Jurkat, Clone E6-1 (cell line): ENCODE data around the gene AQP12B.

Source experiments
- DNase-seq: peaks from one replicate; pipeline ENCODE4 v3.0.0-alpha.2; 2011; ENCODE audit warnings: low read depth, low spot score
- H3K4me3 ChIP-seq: 2 replicates; pipeline ENCODE4 v1.5.1; 2011; ENCODE audit warnings: mild to moderate bottlenecking, low read length, control low read depth, moderate library complexity

AQP12B gene

DNA sequence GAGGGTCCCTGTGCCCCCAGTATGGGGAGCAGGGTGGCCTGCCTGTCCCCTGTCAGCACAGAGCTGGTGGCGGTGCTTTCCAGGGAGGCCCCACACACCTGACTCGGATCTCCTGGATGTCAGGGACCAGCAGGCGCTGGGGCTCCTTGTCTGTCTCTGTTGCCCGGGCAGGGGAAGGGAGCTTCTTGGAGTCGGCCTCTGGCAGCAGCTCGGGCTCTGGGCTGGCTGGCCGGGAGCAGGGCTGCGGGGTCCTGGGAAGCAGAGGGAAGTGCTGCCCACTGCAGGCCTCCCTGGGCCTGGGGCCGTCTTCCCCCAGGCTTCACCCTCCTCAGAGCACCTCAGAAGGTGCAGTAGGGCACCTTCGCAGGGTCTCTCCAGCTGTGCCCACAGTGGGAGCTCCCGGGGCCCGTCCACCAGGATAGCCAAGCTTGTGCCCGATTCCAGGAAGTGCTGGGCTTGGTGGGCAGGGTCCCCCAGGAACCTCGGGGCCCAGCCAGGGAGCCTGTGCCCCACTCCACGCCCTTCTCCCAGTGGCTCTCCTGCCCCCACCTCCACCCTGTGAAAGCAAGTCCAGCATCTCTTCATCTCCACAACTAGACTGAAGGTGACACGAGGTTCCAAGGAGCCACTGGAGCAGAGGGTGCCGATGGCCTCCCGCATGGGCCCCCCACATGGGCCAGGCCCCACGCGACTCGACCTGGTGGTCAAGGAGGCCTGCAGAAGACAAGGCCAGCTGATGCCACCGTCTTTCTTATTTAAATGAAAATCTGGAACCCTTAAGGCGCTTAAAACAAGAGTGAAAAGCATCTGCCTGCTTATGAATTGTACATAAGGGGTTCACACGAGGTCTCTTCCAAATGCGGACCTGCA is 37.2 kb upstream of the AQP12B start:
- no peak overlapping the region for H3K4me3 ChIP-seq
- DNase-seq, result no peak

DNA sequence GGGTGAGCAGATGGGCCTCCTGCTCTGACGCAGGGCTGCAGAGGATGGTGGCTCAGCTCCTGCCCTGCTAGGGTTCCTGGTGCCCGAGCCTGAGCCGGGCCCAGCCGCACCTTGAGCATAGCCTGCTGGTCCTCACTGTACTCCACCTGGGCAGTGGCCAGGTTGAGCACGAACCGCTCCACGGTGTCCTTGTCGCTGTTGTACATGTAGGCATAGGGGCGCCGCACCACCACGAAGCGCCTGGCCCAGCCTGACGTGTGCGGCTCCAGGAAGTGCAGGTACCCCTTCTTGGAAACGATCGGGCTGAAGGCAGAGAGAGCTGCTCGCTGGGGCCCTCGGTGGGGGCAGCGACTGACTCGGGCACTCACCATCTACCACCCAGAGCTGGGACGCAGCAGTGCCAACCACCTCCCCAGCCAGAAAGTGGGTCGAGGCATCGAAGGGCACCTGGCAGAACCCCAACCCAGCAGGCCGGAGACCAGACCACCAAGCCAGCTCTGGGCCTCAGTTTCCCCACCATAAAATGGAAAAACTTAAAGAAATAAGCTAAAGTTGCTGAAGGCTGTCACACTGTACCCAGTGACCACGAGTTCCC is 36.3 kb upstream of the AQP12B start:
- no peak for DNase-seq
- no peak overlapping the region for H3K4me3 ChIP-seq

DNA sequence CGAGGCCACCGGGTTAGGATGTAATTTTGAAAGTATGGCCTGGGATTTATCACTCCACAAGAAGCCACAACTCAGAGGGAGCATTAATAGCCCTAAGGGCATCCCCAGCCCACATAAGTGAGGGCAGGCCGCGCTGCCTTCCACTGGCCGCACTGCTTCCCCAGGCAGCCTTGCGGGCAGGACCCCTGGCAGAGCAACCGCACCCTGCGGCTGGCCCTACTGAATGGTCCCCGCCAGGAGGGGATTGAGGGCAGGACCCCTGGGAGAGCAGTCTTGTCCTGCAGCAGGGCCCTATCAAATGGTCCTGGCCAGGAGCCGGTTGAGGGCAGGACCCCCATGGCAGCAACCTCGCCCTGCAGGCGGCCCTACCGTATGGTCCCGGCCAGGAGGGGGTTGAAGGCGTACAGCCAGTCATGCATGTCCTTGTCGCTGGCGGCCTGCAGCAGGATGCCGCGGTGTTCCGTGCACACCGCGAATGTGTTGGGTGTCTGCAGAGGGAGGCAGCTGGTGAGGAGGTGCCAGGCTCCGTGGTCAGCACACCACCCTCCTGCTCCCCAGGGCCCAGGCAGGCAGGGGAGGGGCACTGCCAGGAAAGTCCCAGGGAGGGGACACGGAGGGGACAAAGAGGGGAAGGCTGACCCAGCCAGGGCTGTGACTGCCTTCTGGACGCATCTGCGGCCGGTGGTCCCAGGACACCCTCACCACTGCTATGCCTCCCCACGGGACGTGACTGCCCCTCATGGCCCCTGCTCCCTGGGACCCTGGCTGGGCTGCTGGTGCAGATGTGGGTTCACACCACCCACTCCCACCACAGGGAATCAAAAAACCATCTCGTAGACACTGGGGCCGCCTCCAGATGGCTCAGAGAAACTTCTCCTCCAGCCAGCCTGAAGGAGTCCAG is 35.2 kb upstream of the AQP12B start:
- no peak overlapping the region for H3K4me3 ChIP-seq
- DNase-seq, result no peak

DNA sequence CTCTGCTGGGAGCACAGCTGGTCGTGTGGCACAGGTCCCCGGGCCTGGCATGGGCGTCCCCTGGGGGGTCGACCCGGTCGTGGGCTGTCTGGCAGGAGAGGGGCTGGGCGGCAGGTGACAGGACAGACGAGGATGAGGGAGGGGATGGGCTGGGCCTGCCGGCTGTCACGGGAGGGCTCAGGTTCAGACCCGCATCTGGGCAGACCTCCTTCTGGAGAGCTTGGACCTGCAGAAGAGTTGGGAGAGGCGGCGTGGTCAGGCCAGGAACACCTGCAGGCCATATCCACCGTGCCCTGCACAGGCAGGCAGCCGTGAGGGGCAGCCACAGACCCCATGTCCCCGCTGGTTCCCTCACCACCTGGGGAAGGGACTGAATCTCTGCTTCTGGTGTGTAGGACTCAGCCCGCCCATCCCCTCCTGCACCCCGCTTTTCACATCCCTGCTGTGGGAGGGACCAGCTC is 34.5 kb upstream of the AQP12B start:
- no peak for DNase-seq

DNA sequence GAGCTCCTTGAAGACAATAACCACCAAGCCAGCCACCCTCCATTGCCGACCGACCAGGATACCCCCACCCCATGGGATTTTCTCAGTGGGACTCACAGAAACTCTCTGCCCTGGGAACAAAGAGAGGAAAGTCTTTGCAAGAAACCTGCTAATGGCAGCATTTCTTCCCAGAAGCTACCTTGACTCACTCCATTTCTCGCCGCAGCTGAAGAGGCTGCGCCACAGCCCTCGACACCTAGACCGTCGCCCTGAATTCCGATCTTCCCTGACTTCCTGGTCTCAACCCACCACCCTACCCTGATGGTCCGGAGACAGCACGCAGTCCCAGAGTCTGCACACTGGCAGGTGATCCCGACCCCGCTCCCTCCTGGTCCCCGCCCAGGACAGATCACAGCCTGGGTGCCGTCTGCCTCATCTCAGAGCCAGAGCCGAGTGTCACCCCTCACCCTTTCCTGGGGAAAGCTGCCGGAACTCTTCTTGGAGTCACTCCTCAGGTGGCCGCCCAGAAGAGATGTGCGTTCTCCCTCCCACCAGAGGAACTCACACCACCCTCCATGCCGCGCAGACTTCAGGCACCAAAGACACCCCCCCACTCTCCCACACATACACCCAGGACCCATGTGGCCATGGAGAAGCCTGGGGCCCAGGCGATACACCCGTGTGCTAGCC is 33.6 kb upstream of the AQP12B start:
- no peak for DNase-seq

More for the DNA sequence above, 34.5 kb upstream of the AQP12B start:
- H3K4me3 ChIP-seq, result no peak overlapping the region

DNA sequence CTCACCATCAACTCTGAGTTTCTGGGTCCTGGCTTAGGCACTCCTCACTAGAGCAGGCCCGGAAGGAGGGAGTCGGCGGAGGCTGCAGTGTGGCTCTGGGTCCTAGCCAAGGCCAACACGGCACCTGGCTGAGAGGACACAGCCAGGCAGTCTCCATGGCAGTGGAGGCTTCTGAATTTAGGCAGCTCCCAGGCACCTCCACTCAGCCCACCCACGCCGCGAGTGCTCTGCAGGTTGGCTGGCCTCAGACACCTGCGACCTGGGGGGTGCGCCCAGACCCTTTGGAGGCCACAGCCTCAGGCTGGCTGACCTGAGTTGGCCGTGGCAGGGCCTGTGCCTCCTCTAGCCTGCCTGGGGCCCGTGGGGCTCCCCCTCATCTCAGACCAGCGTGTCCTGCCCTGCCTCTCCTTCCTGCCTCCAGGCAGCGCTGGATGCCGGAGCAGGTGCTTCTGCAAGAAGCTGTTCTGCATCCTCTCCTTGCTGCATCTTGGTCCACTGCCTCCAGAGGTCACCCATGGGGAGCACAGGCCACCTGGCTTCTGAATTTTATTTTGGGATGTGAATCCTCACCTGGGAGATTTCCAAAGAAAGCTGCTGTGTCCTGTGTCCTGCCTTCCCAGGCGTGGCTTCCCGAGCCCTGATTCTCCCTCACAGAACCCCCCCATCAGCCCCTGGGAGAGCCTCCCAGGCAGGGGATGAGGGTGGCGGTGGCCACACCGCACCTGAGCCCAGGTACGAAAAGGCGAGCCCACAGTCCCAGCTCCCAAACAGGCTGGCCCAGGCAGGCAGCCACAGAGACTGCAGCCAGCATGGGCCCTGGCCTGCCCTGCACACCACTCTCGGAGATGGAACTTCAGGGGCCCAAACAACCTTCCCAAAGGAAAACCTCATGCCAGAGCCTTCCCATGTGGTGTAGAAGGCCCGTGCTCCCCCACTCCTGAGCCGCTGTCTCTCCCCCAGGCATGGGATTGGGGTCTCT is 32.4 kb upstream of the AQP12B start:
- DNase-seq, result no peak
- no peak overlapping the region for H3K4me3 ChIP-seq

More for the DNA sequence above, 33.6 kb upstream of the AQP12B start:
- no peak overlapping the region for H3K4me3 ChIP-seq

DNA sequence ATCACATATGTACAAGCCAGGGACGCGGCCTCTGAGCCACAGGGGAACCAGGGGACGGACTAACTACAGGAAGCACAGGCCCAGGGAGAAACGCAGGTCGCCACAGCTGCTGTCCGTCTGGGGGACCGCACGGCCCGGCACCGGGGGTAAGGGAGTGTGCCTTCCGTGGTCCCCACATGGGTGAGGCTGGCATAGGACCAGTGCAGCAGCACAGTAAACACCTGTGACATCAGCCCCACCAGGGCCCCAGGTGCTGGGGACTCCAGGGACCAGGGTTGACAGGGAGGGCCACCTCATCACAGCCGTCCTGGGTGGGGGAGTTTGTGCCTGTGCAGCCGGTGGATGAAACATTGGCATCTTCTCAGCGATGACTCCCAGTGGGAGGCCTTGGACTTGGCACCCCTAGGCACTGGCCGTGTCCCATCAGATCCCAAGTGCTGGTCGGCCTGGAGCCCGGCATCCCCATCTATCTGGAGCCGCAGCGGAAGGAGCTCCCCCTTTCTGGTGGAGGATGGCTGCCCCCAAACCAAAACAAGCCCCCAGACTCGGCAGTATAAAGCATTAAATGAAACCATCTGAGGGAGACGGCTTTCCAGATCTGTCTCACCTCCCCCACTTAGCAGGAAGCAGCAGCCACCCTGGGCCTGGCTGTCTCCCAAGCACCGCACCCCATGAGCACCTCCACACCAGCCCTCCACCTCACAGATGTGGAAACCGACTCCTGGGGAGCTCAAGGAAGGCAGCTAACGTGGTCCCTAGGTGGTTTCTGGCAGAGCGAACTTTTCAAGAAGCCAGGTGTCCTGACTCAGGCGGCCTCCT is 31.5 kb upstream of the AQP12B start:
- H3K4me3 ChIP-seq, result no peak overlapping the region
- DNase-seq, result no peak

DNA sequence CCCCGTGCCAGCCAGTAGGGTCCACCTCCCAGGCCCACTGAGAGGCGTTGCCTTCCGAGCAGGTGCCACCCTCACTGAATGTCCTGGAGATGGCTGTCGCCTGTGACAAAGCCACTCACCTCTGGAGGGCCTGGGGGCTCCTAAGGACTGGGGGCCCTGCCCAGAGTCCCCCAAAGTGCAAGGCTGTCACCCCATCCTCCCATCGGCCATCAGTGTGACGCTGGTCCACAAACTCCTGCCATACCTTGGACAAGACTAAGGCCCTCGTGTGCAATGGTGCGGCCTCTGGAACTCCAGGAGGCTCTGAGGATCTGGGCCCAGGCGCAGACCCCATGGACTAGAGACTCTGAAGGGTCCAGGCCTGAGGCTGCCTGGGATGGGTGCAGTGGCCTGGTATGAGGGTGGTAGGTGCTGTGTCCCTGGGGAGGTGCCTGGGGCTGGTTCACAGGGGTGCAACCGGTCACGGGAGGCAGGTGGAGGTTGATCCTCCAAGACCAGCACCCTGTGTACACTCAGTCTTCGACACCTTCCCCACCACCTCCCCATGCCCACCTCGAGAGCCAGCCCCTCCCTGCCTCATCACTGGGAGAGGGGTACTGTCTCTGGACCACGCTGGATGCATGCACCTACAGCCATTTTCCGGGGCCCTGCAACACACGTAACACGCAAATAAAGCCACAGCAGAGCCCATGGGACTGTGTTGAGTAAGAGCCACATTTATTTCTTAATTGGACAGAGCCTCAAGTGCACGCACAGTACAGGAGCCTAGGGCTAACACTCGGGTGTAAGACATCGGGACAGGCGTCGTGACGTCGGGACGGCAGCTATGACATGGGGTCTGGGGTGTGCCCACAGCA is 30.6 kb upstream of the AQP12B start:
- DNase-seq, result no peak
- H3K4me3 ChIP-seq, result no peak overlapping the region

DNA sequence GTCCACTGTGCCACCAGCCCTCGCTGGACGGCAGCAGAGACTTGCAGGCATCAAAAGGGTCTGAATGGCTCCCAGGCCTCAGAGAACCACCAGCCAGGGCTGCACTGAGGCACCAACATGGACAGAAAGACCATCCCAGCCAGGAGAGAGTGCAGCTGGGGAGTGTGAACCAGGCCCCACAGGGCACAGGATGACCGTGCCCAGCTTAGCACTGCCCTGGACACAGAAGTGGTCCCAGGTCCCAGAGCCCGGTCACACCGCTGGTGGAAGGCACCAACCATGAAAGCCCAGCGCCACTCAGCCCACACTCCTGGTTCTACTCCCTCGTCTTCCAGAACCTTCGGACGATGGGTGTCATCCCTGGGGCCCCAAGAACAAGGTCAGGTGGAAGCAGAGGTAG is 29.4 kb upstream of the AQP12B start:
- H3K4me3 ChIP-seq, result no peak overlapping the region
- no peak for DNase-seq

DNA sequence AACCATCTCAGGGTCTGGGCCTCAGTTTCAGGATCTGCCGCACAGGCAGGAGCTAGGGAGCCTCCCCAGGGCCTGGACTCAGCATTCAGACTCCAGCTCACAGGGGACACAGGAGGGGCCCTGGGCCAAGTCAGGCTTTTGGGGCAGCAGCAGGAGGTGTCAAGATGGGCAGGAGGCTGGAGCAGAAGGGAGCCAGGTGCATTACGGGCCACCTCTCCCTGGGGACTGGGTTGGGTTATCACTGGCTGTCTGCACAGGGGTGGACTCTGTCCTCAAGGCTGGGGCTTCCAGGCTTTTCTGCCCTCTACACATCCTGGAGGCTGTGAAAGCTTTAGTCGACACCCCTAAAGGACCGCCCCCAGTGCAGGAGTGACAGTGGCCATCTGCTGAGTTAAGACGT is 29.0 kb upstream of the AQP12B start:
- DNase-seq, result no peak
- H3K4me3 ChIP-seq, result no peak overlapping the region

DNA sequence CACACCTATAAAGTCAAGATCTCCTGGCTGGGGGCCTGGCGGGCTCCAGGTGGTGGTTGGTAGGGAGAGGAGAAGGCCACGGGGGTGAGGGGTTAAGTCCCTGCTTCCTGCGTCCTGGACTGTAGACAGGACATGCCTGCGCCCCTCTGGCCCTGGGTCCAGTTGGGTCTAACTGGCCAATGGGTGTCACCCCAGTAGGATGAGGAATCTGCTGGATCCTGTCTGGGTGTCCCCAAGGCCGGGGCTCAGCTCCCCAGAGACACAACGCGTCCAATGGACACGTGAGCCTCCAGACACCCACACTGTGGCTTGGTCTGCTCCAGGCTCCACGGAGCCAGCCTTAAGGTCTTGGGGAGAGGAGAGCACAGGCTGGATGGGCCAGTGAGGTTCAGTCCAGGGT is 28.6 kb upstream of the AQP12B start:
- no peak overlapping the region for H3K4me3 ChIP-seq
- no peak for DNase-seq

DNA sequence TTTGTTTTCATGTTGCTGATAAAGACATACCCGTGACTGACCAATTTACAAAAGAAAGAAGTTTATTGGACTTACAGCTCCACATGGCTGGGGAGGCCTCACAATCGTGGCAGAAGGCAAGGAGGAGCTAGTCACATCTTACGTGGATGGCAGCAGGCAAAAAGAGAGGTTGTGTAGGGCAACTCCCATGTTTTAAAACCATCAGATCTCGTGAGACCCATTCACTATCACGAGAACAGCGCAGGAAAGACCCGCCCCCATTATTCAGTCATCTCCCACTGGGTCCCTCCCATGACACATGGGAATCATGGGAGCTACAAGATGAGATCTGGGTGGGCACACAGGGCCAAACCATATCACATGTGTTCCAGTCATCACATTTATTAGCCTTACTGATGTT is 25.8 kb upstream of the AQP12B start:
- no peak overlapping the region for H3K4me3 ChIP-seq
- no peak for DNase-seq

DNA sequence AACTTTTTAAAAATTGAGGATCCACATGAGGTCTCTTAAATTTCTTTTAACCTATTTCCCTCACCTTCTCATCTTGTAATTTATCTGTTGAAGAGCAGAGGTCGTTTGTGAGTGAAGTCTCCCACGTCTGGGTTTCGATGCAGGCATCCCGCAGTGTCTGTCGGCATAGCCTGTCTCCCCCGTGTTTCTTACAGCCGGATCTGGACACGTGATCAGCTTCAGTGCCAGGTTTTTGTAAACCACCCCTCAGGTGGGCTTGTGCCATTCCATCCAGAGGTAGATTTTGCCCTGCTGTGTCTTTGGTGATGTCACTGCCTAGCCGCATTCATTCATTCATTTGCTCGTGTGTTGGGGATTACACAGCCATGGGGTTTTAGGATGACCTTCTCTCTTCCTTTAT is 25.1 kb upstream of the AQP12B start:
- no peak for DNase-seq
- H3K4me3 ChIP-seq, result no peak overlapping the region

DNA sequence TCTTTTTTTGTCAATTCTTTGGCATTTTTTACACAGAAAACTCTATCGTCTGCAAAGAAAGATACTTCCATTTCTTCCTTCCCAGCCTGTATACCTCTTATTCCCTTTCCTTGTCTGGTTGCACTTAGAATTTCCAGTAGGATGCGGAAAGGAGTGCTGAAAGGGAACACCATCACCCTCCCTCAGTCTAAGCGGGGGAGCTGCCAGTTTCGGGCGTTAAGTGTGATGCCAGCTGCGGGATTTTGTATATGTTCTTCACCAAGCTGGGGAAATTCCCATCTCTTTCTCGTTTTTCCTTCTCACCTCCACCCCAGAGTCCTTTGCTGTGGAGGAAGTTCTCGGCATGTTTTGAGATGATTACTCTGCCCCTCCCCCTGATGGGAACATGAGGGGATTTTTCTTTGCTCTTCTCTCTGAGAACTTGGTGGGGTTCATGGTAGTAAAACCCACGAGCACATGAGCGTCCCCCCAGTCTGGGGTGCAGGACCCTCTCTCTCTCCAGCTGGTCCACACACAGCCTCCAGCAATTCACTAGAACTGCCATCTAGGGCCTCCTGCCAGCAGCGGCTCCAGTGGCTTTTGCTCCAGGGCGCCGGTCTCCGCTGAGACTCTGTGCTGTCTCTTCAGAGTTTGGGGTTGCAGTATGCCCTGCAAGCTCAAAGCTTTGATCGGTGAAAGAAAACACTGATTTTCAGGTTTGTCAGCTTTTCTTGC is 24.5 kb upstream of the AQP12B start:
- no peak overlapping the region for H3K4me3 ChIP-seq
- DNase-seq, result no peak

DNA sequence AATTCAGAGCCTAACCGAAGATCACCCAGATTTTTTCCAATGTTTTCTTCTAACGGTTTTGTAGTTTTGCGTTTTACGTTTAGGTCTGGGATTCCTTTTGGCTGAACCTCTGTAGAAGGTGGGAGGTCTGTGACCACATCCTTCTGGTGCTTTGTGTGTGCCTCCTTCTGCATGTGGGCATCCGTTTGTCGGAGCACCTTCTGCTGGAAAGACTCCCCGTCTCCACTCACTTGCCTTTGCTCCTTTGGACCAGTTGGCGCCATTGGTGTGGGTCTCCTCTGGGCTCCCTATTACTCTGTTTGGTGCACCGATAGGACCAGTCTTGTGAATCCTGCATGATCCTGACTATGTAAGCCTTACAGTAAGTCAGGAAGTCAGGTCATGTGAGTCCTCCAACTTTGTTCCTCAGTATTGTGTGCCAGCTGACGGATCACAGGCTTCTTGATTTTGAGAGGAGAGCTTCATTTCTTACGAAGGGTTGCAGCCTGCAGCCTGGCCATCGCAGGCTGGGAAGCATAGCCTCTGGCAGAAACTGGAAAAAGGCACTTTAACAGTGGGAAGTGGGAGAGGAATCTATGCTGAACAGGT is 22.6 kb upstream of the AQP12B start:
- DNase-seq, result peak; percentile 39
- H3K4me3 ChIP-seq, result no peak overlapping the region

DNA sequence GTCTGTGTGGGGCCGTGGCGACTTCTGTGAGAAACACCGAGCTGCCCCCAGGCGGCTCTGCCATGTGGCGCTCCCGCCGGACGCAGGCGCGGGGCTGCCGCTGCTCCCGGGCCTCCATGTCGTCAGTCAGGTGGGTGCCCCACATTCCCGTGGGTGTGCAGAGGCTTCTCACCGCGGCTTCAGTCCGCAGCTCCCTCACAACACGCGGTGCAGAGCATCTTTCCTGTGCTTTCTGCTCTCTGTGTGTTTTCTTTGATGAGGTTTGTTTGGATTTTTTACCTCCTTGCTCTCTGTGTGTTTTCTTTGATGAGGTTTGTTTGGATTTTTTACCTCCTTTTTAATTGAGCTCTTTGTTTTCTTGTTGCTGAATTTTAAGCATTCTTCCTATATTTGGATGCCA is 22.0 kb upstream of the AQP12B start:
- no peak overlapping the region for H3K4me3 ChIP-seq
- DNase-seq, result peak; percentile 72
